HG02943 (cell line): ENCODE measurements around the gene ALDH1A2.
"Not testable (repeated sequence)": the region's sequence is repeated elsewhere in the genome, so short reads cannot be mapped to it uniquely, and the experiment has no call there.

Experiments used
- ATAC-seq: cut with Tn5 transposase; IDR thresholded peaks from one replicate; pipeline ENCODE4 v1.9.1; 2021; ENCODE audit warnings: mild to moderate bottlenecking, low read depth, moderate library complexity; ENCODE audit not compliant: unreplicated experiment

ALDH1A2 gene

DNA sequence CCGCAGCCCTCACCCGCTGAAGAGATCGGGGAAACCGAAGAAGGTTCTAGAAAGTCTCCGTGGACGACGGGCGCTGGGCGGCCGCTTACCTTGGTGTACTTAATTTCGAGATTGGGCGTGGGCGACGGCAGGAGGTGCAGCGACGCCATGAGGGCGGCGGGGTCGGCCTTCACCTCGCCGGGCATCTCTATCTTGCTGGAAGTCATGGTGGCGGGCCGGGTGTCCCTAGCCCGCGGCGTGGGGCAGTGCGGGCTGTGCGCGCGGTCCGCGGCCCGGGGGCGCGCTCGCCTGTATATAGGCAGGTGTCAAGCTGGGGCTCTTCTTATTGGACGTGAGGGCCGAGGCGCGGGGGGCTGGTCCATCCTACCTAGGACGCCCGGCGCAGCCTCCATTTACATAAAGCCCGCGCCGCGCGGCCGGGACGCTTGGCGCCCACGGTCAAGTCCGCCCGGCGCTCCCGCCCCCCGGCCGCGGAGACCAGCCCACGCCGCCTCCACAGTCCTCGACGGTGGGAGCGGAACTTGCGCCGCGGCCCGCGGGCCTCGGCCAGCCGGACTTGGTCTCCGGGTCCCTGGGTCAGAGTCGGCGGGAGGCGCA lies at the start of gene ALDH1A2:
Gene ALDH1A2, minus strand, starts transcription at position 267 of the 597 bp plus-strand sequence. Its CDS starts 61 bp downstream, at position 206.
- ATAC-seq: no peak

DNA sequence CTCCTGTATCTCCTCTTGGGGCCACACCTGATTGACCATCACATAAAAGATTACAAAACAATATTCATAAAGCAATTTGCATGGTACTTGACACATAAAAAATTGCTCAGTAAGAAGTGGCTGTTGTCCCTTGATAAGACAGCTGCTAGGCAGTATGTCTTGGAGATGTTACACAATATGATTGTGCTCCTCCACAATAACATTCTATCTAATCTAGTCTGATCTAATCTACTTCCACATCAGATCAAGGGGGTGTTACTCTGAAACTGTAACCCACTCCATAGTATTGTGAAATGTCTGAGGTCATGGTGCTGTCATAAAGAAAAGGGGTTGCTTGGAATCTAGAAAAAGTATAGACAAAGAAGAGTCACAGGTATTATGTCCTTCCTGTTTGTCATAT lies 49.3 kb upstream of the ALDH1A2 start:
- no peak for ATAC-seq

DNA sequence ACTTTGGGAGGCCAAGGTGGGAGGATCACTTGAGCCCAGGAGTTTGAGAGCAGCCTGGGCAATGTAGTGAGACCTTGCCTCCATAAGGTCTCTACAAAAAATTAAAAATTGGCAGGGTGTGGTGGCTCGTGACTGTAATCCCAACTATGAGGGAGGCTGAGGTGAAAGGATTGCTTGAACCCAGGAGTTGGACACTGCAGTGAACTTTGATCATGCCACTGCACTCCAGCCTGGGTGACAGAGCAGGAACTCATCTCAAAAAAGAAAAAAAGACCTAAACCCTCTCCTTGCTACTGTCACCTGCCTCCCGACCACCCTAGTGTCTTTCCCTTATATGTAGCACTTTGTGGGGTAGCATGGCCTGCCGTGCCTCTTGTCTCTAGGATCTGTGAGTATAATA lies 48.9 kb upstream of the ALDH1A2 start:
- ATAC-seq: no peak

DNA sequence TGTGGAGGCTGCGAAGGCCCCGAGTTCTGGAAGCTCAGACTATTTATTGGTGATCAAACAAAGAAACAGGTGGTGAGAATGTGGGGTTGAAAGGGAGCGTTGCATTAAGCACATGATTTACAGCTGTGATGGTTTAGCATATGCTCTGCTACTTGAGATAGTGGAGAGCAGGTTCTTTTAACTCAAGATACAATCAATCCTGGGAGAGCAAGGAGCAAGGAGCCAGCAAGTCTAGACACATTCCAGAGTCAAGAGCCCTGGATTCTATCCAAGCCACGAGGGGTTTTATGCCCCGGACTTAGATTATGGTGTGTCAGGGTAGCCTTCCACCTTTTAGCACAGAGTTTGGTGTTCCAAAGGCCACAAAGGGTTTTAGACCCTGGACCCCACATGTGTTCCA lies 47.8 kb upstream of the ALDH1A2 start:
- ATAC-seq: not testable (repeated sequence)

DNA sequence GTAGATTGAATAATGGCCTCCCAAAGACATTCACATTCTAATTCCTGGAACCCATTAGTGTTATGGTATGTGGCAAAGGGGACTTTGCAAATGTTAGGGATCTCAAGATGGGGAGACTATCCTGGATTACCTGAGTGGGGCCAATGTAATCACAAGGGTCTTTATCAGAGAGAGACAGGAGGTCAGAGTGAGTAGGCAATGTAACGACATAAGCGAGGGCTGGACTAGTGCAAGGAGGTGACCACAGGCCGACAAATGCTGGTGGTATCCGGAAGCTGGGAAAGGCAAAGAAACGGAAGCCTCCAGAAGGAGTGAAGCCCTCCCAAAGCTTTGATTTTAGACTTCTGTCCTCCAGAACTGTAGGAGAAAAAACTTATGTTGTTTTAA lies 46.2 kb upstream of the ALDH1A2 start:
- ATAC-seq: no peak

DNA sequence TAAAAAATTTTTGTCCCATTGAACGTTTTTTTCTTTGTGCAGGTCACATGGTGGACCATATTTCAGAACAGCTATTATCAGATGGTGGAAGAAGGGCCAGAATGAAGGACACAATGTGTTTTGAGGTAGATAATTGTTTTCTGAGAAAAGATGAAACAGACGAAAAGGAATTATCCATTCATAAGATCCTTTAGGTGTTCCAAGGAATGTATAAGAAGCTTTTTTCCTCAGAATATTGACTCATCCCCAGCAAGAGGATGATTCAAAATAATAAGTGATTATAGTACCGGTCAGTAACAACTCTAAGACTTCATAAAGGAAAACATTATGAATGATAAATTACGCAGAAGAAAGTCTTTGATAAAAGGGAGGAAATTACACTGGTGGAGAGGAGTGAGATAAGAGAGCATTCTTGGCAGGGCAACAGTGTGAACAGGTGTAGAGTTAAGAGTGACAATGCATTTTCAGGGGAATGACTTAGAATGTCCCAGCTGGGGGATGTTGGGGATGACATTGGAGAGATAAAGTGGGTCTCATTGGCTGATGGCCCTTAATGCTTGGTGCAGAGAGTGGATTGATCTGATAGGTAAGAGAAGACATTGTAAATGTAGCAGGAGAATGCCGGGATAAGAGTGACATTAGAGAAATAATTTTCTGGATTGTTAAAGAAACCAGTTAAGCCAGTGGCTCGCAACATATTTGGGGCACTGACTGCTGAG lies 45.6 kb upstream of the ALDH1A2 start:
- ATAC-seq: no peak

DNA sequence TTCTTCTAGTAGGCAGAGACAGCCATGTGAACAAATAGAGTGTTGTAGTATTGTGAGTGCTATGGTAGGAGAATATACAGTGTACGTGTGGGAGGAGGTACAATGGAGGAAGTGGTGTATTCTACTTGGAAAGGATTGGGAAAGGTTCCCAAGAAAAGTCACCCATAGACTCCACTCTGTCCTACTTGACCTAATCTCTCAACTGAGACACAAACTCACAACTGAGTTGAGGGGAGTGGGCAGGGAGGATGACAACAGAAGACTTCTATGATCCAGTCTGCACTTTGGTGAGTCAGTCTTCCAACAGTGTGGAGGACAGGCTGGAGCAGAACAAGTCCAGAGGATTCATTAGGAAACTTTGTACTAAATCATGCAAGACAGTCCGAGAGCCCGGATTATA lies 43.9 kb upstream of the ALDH1A2 start:
- ATAC-seq: no peak

DNA sequence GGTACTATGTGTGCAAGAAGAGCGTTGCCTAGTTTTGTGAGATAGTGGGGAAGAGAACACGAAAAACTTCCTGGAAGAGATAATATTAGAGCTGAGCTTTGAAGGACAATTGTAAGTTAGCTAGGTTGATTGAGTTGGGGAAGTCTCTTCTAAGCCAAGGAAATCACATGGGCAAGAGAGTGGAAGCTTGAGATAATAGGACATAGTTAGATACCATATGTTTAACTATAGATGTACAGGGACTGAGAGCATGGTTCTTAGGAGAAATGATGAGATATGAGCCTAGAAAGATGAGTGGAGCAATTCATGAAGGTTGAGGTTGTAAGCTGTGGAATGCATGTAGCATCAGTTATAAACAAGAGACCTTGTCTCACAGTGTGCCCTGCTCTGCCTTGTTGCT lies 42.6 kb upstream of the ALDH1A2 start:
- no peak for ATAC-seq

DNA sequence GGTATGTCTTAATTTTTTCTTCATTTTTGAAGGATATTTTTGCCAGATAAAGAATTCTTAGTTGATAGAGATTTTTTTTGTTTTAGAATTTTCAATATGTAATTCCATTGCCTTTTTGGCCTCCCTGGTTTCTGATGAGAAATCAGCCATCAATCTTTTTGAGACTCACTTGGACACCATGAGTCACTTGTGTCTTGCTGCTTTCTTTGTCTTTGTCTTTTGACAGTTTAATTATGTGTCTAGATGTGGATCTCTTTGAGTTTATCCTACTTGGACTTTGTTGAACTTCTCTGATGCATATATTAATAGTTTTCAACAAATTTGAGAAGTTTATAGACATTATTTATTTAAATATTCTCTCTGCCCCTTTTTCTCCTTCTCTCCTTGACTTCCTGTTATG lies 38.0 kb upstream of the ALDH1A2 start:
- no peak for ATAC-seq

DNA sequence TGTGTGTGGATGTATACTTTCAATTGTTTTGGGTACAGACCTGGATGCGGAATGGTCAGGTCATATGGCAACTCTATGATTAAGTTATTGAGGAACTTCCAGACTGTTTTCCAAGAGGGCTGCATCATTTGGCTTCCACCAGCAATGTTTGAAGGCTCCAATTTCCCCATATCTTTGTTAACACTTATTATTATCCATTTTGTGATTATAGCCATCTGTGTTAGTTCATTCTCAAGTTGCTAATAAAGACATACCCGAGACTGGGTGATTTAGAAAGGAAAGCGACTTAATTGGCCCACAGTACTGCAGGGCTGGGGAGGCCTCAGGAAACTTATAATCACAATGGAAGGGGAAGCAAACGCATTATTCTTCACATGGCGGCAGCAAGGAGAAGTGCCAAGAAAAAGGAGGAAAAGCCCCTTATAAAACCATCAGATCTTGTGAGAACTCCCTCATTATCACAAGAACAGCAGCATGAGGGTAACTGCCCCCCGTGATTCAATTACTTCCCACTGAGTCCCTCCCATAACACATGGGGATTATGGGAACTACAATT lies 31.1 kb upstream of the ALDH1A2 start:
- ATAC-seq: no peak

DNA sequence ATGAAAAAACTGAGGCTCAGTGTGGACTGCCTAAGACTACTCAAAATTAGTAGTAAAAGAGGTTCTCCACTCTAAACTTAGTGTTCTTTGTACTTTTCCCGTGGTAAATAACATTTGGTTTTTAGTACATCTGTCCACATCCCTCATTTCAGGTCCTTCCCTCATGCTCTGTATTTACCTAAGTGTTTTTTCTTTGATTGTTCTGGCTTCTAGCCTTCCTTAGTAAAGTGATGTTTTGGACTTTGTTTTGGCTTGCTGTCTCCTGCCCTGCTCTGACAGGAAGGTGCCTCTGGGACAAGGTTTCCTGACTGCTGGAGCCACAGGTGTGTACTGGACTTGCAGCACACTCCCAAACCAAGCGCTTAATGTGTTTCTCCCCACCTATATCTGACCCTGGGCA lies 29.9 kb upstream of the ALDH1A2 start:
- no peak for ATAC-seq

DNA sequence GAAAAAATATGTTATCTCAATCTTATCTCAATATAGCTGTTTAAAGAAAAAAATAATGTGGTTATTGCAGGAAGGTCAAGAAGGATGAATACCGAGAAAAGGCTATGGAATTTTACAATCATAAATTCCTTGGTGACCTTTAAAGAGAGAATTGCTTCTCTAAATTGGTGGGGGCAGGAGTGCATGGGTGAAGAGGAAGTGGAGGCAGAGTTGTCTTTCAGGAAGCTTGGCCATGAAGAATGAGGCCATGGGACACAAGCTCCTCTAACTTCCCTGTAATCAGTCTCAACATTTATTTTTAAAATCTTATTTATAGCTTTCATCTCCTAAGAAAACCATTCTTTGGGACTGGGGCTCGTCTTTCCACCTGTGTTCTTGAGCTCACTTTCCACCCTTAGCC lies 22.4 kb upstream of the ALDH1A2 start:
- ATAC-seq: no peak

DNA sequence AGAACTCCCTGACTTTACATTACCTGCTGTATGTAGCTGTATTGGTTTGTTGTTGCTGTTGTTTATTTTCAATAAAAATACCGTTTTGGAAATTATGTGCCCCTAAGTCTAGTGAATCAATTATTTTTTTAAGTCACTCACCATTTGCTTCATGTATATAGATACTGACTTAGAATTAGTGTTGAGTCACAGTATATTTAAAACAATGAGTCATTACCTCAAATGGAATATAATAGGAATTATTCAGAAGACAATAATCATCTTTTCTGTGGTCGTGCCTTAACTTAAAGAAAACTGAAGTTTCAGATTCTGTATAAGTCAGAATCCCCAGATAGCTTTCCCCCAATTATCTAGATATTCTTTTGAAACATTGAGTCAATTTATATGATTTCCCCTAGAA lies 21.0 kb upstream of the ALDH1A2 start:
- no peak for ATAC-seq

DNA sequence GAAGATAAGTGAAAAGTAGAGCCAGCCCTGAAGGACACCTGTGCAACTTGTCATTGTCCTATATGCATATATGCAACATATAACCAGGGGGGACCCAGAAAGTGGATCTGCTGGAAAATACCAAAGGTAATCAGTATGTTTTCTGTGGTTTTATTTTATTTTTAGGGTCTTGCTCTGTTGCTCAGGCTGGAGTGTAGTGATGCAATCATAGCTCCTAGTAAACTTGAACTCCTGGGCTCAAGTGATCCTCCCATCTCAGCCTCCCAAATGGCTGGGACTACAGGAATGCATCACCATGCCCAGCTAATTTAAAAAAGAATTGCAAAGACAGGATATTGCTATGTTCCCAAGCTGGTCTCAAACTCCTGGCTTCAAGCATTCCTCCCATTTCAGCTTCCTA lies 18.0 kb upstream of the ALDH1A2 start:
- ATAC-seq: no peak

DNA sequence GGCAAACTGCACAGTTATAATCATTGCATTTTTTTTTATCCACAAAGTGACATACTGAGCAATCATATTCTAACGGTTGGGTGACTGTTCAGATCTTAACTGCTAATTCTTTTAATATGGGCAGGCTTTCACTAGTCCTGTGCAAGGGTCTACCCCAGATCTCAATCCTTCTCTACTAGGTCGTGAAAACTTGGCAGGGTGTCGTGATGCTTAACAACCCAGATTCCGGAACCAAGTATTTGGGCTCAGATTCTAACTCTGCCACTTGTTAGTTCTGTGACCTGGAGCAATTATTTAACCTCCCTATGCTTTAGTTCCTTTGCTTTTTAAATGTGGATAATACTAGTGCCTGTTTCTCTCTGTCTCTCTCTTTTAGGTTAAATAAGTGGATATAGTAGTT lies 16.4 kb upstream of the ALDH1A2 start:
- no peak for ATAC-seq

DNA sequence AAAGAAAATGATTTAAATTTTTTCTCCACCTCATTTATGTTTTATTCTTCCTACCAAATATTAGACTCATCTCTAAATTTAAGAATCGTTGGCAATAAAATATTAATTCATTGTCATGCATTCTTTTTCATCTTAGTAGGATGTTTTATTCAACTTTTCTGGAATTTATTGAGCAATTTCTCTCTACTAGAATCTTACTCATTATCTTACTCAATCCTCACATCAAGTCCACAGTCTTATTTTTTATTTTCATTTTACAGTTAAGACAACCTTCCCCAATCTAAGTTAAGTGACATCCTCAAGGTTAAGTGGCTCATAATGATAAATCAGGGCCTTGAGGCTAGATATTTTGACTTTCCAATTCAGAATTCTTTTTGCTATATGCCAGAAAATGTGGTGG lies 15.9 kb upstream of the ALDH1A2 start:
- no peak for ATAC-seq

DNA sequence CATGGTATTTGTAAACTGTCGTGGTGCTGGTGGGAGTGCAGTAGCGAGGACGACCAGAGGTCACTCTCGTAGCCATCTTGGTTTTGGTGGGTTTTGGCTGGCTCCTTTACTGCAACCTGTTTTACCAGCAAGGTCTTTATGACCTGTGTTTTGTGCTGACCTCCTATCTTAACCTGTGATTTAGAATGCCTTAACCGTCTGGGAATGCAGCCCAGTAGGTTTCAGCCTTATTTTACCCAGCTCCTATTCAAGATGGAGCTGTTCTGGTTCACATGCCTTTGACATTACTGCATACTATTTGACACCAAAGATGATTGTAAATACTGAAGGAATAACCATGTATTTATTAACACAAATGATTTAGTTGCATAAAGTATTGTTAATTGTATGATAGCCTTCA lies 15.4 kb upstream of the ALDH1A2 start:
- not testable (repeated sequence) for ATAC-seq

DNA sequence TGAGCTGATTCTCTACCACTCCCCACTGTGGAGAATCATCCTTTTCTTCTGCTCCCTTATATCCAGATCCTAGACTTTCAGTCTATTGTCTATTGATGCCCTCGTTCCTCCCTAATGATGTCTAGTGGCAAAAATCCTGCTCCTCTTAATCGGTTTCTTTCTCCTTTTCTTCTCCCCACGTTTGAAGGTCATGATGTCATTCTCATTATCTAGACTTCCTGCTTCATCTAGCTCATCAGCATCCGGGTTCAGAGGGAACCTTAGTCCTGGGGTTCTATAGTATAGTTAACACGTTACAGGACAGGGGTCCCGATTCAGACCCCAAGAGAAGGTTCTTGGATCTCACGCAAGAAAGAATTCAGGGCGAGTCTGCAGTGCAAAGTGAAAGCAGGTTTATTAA lies 14.9 kb upstream of the ALDH1A2 start:
- ATAC-seq: no peak

DNA sequence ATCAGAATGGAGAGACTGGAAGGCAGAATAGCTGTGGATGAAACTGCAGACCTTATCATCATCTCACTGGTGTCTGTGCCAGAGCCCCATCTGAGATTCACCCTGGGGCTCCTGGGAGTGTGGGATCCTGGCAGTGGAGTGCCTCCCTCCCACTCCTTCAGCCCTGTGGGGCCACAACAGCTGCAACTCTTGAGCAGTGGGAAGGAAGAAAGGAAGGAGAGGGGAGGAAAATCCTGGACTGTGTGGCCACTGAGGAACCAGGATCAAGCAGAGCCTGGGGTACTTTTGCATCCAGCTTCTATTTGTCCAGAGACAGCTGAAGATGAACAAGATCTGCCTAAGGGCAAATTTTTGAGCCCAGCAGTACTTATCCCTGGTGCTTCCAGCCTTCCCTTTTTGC lies 13.1 kb upstream of the ALDH1A2 start:
- no peak for ATAC-seq

DNA sequence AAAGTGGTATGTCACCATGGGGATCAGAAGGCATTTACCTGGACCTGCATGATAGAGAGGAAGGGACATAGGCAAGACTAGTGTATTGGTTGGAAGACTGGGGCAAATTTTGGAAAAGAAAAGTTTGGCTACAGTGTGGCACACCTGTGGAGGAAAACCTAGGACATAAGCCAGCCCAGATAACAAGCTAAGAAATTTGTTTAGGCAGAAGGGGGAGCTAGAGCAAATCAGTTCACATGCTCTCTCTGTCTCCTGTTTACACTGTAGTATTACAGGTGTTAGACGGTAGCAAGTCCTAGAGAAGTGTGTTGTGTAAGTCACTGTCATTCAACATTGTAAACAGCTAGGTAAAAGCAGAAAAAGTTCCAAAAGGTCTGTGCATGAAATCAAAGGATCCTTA lies 11.9 kb upstream of the ALDH1A2 start:
- ATAC-seq: no peak

DNA sequence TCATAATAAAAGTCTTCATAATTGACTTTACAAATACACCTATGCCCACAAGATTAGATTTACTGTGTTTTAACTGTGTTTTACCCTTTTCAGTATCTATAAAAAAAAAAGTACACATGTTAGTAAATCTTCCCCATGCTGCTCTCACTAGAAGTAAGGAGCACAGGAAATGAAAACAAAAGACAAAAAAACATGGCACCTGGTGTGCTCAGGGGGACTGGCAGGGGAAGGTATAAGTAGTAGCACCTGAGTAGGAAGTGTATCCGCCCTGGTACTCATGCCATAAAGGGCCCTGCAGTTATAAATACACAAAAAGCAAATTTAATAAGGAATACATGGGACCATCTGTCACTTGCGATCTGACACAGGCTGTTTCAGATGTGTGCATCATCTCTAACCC lies 8.9 kb upstream of the ALDH1A2 start:
- ATAC-seq: no peak

DNA sequence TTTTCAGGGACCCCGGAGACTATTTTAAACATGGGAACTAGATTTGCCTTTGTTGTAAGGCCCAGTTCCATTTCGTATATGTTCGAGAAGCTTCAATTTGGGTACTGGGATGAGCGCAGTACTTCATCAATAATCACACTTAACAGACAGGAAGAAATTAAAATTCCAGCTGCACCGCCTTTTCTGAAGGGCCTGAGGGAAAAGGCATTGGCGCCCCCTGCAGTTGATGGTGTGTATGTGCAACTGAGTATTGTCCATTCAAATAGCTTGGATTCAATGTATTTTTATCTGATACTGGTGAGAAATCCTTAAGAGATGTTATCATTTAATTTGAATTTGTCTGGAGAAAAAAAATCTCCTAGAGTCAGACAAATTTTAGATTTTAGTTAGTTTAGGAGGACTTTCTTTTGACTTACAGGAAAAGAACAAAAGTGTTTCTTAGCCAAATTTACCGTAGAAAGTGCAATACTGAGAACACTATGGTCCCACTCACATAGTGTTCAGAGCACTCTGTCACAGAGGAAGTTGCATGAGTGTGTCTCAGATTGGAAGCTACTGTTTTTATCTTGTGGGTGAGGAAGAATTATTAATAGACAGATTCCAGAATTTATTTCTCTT lies 5.4 kb upstream of the ALDH1A2 start:
- no peak for ATAC-seq
